NOMO-1 (cell line): ENCODE data around the gene FRMD1.
"Not testable (repeated sequence)": the region's sequence is repeated elsewhere in the genome, so short reads cannot be mapped to it uniquely, and the experiment has no call there.

Experiments
- DNase-seq, 2 experiments: peaks; one replicate each; lab custom pipeline; 2025; ENCODE audit not compliant: unreplicated experiment in 2 of 2; lab: John Stamatoyannopoulos, UW

Gene FRMD1

GRCh38 chr6:168081858-168082546 is 3.0 kb upstream of the FRMD1 start:
- no peak for DNase-seq

GRCh38 chr6:168080393-168081077 is 1.5 kb upstream of the FRMD1 start:
- no peak for DNase-seq

DNA sequence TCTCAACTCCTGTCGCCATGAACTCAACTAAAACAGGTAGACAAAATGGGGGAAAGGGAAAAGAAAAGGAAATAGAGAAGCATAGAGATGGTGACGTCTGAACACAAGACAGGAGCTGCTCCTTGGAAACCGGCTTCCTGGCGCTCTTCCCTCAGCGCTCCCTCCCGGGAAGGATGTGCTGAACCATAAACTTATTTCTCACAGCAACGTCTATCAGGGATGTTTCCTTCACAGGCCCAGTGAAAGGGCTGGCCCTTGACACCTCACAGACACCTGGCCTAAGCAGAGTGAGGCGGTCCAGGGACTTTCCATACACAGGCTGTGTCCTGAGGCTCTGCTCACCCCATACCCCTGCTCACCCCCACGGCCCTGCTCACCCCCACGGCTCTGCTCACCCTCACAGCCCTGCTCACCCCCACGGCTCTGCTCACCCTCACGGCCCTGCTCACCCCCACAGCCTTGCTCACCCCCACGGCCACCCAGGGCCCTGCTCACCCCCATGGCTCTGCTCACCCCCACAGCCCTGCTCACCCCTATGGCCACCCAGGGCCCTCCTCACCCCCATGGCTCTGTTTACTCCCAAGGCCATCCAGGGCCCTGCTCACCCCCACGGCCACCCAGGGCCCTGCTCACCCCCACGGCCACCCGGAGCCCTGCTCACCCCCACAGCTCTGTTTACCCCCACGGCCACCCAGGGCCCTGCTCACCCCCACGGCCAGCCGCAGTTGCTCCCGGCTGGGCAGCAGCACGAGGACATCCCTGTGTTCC is 653 bp downstream of the FRMD1 start:
- no peak for DNase-seq

DNA sequence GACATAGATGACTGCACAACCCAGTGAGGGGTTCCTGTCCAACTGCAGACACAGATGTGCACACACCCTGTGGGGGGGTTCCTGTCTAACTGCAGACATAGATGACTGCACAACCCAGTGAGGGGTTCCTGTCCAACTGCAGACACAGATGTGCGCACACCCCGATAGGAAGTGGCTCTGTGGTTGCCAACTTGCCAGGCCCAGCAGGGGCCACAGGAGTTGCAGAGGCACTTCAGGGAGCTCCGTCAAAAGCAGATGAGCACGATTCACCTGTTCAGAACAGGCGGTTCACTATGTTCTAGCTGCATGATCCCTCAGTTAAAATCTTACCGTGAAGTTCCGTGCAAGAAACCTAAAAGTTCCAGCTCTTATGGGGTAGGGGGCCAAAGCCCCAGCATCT is 1.6 kb downstream of the FRMD1 start:
- DNase-seq = not testable (repeated sequence)

DNA sequence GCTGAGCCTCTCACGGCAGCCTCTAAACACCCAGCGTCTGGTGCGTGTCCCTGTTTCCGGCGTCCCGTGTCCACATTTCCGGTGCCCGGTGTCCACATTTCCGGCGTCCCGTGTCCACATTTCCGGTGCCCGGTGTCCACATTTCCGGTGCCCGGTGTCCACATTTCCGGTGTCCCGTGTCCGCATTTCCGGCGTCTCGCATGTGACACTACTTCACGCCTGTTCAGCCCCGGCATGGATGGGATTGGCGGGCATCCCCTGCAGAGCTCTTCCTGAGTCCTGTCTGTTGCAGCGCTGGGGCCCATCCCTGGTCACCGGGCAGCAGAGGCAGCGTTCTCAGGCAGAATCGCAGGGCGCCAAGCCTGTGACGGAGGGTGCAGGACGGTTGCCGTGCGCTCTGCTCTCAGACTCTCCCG is 3.2 kb downstream of the FRMD1 start:
- DNase-seq = no peak

DNA sequence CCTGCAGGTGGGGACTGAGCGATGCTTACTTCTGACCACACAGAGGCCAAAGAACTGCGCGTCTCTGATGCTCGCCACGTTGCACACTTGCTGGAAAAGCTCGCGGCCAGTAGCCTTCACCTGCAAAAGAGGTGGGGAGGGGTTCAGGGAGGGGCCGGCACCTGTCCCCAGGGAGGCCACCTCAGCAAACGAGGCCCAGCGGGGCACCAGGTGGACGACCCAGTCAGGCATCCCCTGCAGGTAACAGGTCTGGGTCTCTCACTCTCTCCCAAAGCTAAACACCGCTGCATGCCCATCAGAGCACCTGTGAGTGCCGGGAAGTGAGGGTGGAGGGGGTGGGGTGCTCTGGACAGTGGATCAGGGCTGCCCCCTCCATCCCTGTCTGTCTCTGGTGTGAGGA is 3.8 kb downstream of the FRMD1 start:
- no peak for DNase-seq

DNA sequence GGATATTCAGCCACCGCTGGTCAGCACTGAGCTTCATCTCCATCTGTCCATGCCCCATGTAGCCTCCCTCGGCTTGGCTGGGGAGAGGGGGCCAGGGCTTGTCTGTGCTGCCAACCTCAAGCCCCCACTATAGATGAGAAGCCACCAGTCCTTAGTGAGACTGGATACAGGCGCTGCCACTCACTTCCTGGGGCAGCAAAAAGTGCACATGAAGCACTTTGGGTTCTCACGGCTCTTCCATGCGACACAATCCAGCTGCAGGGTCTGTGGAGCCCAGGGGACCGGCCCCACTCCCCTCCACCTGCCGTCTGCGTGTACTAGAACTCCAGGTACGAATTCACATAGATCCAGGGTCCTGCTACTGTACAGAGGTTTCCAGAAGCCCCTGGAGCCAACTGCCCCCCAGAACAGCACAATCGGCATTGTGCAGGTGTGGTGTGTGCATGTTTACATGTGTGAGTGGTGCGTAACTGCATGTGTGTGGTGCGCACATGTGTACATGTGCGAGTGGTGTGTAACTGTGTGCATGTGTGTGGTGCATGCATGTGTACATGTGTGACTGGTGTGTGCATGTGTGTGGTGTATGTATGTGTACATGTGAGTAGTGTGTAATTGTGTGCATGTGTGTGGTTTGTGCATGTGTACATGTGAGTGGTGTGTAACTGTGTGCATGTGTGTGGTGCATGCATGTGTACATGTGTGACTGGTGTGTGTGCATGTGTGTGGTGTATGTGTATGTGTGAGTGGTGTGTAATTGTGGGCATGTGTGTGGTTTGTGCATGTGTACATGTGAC is 4.9 kb downstream of the FRMD1 start:
- DNase-seq = no peak

DNA sequence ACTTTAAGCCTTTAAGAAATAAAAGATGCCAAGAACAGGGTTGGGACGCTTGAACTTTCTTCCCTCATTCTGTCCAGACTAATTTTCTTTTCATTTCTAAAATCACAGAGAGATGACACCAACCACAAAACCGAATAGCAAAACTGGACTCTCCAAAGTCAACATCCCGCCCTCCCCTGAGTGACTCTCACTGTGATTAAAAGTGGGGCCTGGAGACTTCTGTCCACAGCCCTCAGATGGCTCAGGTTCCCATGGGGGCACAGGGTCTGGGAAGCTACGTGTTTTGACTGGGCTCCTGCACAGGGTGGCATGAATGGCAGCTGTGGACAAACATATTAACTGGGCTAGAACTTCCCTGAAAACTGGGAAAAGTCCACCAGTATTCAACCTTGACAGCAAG is 6.3 kb downstream of the FRMD1 start:
- no peak for DNase-seq

GRCh38 chr6:168072261-168072660 is 6.8 kb downstream of the FRMD1 start:
- no peak for DNase-seq

GRCh38 chr6:168071620-168072019 is 7.4 kb downstream of the FRMD1 start:
- no peak for DNase-seq

GRCh38 chr6:168070804-168071203 is 8.2 kb downstream of the FRMD1 start:
- DNase-seq = no peak

- DNase-seq = no peak
Measured at GRCh38 chr6:168067081-168067759, 11.8 kb downstream of the FRMD1 start.

DNA sequence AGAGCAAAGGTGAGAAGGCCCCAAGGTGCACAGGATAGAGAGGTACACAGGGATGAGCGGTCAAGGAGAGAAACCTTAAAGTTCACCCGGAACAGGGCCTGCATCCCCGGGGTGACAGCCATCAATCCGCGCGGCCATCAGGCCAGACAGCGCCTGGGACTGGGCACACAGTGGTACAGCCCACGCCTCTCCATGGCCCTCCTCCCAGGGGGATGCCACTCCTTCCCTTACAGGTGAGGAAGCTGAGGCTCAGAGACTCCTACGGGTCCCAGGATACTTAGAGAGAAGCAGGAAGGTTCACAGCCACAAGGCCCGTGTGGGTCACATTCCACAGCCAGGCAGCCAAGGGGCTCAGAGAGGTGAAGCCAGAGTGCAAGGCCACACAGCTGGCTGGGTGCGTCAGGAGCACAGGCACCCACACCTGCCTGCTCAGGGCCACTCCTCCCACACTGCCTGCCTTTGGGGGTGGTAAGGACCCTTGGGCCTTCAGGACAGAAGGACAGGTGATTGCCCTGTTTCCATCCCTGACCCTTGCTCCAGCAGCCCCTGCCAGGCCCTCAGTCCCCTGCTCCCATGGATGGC is 14.7 kb downstream of the FRMD1 start:
- no peak for DNase-seq

DNA sequence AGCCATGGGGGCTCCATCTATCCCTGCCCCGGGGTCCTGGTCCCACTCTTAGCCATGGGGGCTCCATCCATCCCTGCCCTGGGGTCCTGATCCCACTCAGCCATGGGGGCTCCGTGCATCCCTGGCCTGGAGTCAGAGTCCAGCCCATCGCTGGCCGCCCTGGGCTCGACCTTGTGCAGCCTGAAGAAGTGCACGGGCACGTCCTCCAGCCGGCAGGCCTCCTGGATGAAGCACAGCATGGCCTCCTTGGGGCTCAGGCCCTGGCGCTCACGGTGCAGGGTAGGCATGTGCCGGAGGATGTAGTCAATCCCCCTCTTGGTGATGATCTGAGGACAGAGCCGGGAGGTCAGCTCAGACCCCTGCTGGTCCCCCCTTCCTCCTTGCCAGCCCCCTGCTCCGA is 15.6 kb downstream of the FRMD1 start:
- DNase-seq = no peak

GRCh38 chr6:168062346-168063289 is 16.4 kb downstream of the FRMD1 start:
- no peak for DNase-seq

- no peak for DNase-seq
Measured at GRCh38 chr6:168061269-168062210, 17.5 kb downstream of the FRMD1 start.

GRCh38 chr6:168060521-168060931 is 18.5 kb downstream of the FRMD1 start:
- DNase-seq = no peak
